Subcutaneous abdominal adipose tissue (tissue), 5 donors: Measurements from ENCODE around the gene DSG1.

Source experiments
- H3K27ac ChIP-seq: one replicate; pipeline ENCODE4 v1.7.0; 2013; ENCODE audit warnings: low read depth, mild to moderate bottlenecking, inconsistent platforms, low read length, moderate library complexity
- H3K27me3 ChIP-seq, 5 donors: one replicate each; pipeline ENCODE4 v1.7.0; 2013; ENCODE audit warnings: low read length in 5 of 5, inconsistent platforms in 1 of 5; ENCODE audit not compliant: control insufficient read depth in 5 of 5, insufficient read depth in 4 of 5
- H3K36me3 ChIP-seq, 5 donors: one replicate each; pipeline ENCODE4 v1.7.0; 2013; ENCODE audit warnings: low read length in 5 of 5; ENCODE audit not compliant: control insufficient read depth in 5 of 5, insufficient read depth in 5 of 5
- H3K4me1 ChIP-seq, 5 donors: one replicate each; pipeline ENCODE4 v1.7.0; 2013; ENCODE audit warnings: low read length in 5 of 5, mild to moderate bottlenecking in 3 of 5, moderate library complexity in 1 of 5; ENCODE audit not compliant: control insufficient read depth in 5 of 5, insufficient read depth in 5 of 5
- H3K4me3 ChIP-seq, 5 donors: one replicate each; pipeline ENCODE4 v1.7.0; 2013; ENCODE audit warnings: low read length in 5 of 5, low read depth in 1 of 5
- H3K9ac ChIP-seq, 5 donors: one replicate each; pipeline ENCODE4 v1.7.0; 2013; ENCODE audit warnings: low read length in 5 of 5, mild to moderate bottlenecking in 4 of 5, moderate library complexity in 3 of 5
- H3K9me3 ChIP-seq, 5 donors: one replicate each; pipeline ENCODE4 v1.7.0; 2013; ENCODE audit warnings: low read length in 5 of 5; ENCODE audit not compliant: control insufficient read depth in 5 of 5
- donor health status: healthy.
- donor health status: healthy.
- donor health status: healthy.
- donor health status: healthy.
- donor health status: healthy.

DSG1 gene

GRCh38 chr18:31380912-31381311 is 63.0 kb downstream of the DSG1 start:
- no peak overlapping the region for H3K4me3 ChIP-seq
- no peaks in the 10 kb centered on the region for H3K36me3 ChIP-seq
- no peak overlapping the region for H3K27ac ChIP-seq
- H3K9ac ChIP-seq: no peak overlapping the region
- no peaks in the 10 kb centered on the region for H3K9me3 ChIP-seq
- H3K27me3 ChIP-seq: no peaks in the 10 kb centered on the region
- H3K4me1 ChIP-seq: no peaks in the 10 kb centered on the region

GRCh38 chr18:31382107-31382506 is 64.1 kb downstream of the DSG1 start:
- Histone ChIP-seq H3K27ac (no peak overlapping the region), H3K4me1 (no peaks in the 10 kb centered on the region), H3K36me3 (no peaks in the 10 kb centered on the region), H3K27me3 (no peaks in the 10 kb centered on the region), H3K9ac (no peak overlapping the region), H3K4me3 (no peak overlapping the region), H3K9me3 (no peaks in the 10 kb centered on the region)

GRCh38 chr18:31386741-31387140 is 68.8 kb downstream of the DSG1 start:
- Histone ChIP-seq H3K27ac (no peak overlapping the region), H3K36me3 (no peaks in the 10 kb centered on the region), H3K9ac (no peak overlapping the region)

GRCh38 chr18:31393286-31393685 is 75.3 kb downstream of the DSG1 start:
- no peaks in the 10 kb centered on the region for H3K36me3 ChIP-seq
- H3K27ac ChIP-seq: no peak overlapping the region
- H3K9me3 ChIP-seq: no peaks in the 10 kb centered on the region
- H3K9ac ChIP-seq: no peak overlapping the region
- H3K4me3 ChIP-seq: no peak overlapping the region
- no peaks in the 10 kb centered on the region for H3K27me3 ChIP-seq
- H3K4me1 ChIP-seq: peaks cover 0 to 13% (median 10%) of the 10 kb centered on the region in 5 donors

More at GRCh38 chr18:31386741-31387140, 68.8 kb downstream of the DSG1 start:
- H3K9me3 ChIP-seq: no peaks in the 10 kb centered on the region
- H3K4me3 ChIP-seq: no peak overlapping the region
- no peaks in the 10 kb centered on the region for H3K27me3 ChIP-seq
- H3K4me1 ChIP-seq: no peaks in the 10 kb centered on the region

- Histone ChIP-seq H3K36me3 (no peaks in the 10 kb centered on the region), H3K9ac (peak overlapping the region in 3 of 5 donors; percentile 30 to 67 (median 40)), H3K27ac (peak overlapping the region; percentile 85)
These were observed 79.0 kb downstream of the DSG1 start for GRCh38 chr18:31396796-31397612.

GRCh38 chr18:31398191-31398590 is 80.2 kb downstream of the DSG1 start:
- Histone ChIP-seq H3K36me3 (no peaks in the 10 kb centered on the region), H3K4me3 (no peak overlapping the region), H3K27ac (peak overlapping the region; percentile 85), H3K9ac (no peak overlapping the region), H3K27me3 (no peaks in the 10 kb centered on the region), H3K9me3 (no peaks in the 10 kb centered on the region), H3K4me1 (peaks cover 0 to 22% (median 13%) of the 10 kb centered on the region in 5 donors)

More at GRCh38 chr18:31396796-31397612, 79.0 kb downstream of the DSG1 start:
- no peaks in the 10 kb centered on the region for H3K9me3 ChIP-seq
- H3K4me3 ChIP-seq: peak overlapping the region in 4 of 5 donors; percentile 22 to 45 (median 34)
- H3K4me1 ChIP-seq: peaks cover 0 to 22% (median 13%) of the 10 kb centered on the region in 5 donors
- H3K27me3 ChIP-seq: no peaks in the 10 kb centered on the region

- H3K27me3 ChIP-seq: no peaks in the 10 kb centered on the region
- no peak overlapping the region for H3K9ac ChIP-seq
- no peak overlapping the region for H3K27ac ChIP-seq
- no peaks in the 10 kb centered on the region for H3K9me3 ChIP-seq
- peaks cover 0 to 22% (median 13%) of the 10 kb centered on the region in 5 donors for H3K4me1 ChIP-seq
- no peak overlapping the region for H3K4me3 ChIP-seq
- no peaks in the 10 kb centered on the region for H3K36me3 ChIP-seq
These were observed 81.5 kb downstream of the DSG1 start for GRCh38 chr18:31399306-31400032.

GRCh38 chr18:31401156-31402025 is 83.4 kb downstream of the DSG1 start:
- Histone ChIP-seq H3K4me1 (peaks cover 0 to 22% (median 13%) of the 10 kb centered on the region in 5 donors), H3K36me3 (no peaks in the 10 kb centered on the region), H3K27ac (no peak overlapping the region), H3K9ac (no peak overlapping the region), H3K4me3 (no peak overlapping the region), H3K9me3 (no peaks in the 10 kb centered on the region), H3K27me3 (no peaks in the 10 kb centered on the region)

GRCh38 chr18:31402026-31402373 is 84.0 kb downstream of the DSG1 start:
- peaks cover 0 to 22% (median 9%) of the 10 kb centered on the region in 5 donors for H3K4me1 ChIP-seq
- no peak overlapping the region for H3K4me3 ChIP-seq

More at GRCh38 chr18:31402026-31402373, 84.0 kb downstream of the DSG1 start:
- Histone ChIP-seq H3K9ac (no peak overlapping the region), H3K27me3 (no peaks in the 10 kb centered on the region), H3K9me3 (no peaks in the 10 kb centered on the region), H3K36me3 (no peaks in the 10 kb centered on the region), H3K27ac (no peak overlapping the region)
